Myometrial cell (primary cell): ENCODE data around the gene CACNA1S. TPM values are rescaled to one million over a fixed set of nuclear protein-coding genes. Genes with fewer than 3 reads are reported as not detected.

Source experiments
- total RNA-seq: library from RNA; depleted of rRNA; stranded (reverse); fragments of >200 nt; gene quantifications from 2 replicates; pipeline ENCODE4 v1.2.3, GENCODE V29; 2015

CACNA1S gene
- total RNA-seq, result not detected in 2 replicates

DNA sequence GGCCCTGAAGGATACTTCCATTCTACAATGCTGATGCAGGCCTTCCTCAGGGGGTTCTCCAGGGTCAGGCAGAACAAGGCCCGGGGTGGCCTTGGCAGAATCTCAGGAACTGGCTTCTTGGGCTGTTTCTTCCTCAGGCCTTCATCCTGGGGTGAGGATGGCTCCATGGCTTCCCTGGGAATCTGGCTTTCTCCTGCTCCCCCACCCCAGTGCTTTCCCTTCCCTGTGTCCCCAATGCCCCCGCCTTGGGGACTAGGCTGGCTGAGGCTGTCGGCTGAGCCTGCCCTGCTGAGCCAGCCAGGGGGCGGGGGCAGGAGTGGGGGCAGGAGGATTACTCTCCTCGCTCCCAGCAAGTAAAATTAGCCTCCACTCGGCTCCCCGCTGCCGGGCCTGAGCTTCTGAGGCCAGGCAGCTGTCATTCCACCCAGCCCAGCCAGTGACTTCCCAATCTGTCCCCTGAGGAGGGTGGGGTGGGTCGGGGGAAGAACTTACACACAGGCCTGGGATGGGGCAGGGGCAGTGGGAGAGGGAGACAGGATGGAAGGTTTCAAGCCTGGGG is at the start of gene CACNA1S:
CACNA1S (minus strand) TSS at position 254 of the 559 bp plus-strand sequence; CDS start at position 167, 87 bp downstream.

DNA sequence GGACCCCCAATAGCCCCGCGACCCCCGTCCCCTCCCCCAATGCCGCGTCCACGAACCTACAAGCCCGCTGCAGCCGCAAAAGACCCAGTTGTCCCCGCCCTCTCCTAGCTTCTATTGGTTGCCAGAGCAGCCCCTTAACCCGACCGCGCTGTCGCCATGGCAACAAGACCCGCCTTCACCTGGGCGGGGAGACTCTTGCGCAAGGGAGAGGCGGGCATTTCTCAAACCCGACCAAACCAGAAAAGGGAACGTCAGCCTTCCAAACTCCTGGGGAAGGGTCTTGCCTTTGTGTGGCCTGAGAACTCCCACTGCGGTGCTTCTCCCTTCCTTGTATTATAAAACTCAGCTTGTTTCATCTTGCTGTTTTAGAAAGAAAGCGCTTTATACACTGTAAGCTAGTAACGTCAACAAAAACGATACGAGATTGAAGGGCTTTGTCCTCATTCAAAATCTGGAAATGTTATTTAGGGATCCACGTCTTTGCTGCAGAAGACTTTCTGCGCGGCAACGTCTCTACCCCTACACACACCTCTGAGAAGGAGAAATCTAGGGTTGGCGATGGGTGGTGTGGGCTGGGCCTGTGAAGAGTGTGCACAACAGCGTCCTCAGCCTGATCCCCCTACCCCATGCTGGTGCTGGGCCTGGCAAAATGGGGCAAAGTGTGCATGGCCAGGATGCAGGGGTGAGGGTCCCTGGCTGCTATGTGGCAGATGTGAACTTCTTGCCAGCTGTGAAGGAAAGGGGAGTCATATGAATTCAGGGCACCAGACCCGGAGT is 42.4 kb upstream of the CACNA1S start, which contains the start of gene TMEM9:
TMEM9 (minus strand) TSS at position 86 of the 777 bp plus-strand sequence. CDS start 551 bp downstream, outside the sequence.

DNA sequence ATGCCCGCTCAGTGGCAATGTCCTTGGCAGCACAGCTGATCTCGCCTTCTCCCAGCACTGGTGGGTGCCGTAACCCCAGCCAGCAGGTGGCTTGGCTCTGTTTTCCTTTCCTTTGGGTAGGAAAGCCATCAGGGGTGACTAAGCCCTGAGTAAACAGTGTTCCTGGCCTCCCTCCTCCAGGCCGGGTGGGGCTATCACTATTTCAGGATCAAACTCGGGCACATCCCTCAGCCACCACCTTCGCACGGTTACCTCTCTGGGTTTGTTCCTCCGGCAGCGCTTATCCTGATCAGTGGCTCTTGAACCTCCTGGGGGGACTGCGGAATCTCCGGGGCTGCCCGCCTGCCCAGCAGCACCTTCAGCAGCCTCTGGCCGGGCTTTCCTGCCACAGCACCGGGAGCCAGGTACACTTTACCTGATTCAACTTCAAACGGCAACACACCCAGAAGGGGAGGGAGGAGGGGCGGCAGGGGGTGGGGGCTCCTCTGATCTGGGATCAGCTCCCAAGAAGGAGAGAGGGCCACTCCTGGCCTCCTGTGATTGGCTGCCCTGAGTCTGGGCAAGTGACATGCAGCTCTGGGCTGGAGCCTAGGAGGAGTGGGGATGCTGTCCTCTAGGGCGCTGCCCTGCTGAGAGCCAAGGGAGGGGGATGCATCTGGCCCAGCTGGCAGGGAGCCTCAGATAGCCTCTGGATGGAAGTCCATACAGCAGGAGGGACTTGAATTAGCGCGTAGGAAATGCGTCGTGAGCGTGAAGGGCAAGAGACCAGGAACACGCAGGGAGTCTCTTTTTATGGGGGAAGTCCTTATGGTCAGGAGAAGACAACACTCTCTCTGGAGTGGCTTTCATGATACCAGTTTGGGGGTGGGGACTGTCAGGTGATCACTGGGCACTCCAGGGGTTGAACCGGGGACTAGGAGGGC is 14.9 kb upstream of the CACNA1S start, which contains the start of gene ASCL5:
ASCL5 (minus strand) TSS at position 353 of the 923 bp plus-strand sequence. CDS start 11,812 bp downstream, outside the sequence.

DNA sequence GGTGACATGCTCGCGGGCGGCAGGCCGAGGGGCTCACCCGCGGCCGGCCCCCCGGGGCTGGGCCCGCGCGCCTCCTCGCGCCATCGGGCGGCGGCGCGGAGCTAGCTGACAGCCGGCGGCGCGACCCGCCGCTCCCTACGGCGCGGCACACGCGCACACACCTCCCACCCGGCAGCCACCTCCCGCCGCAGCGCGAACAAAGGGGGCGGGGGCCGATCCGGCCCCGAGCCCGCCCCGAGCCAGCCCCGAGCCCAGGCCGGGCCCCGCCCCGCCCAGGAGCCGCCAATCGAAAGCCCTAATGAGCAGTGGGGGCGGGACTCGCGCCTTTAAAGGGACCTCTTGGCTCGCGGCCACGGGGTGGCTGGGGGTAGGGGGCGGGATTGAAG is 88.7 kb downstream of the CACNA1S start, which contains the start of gene KIF21B:
KIF21B (minus strand) TSS at position 198 of the 386 bp plus-strand sequence. CDS start 331 bp downstream, outside the sequence.

Other genes starting within 250 kb of the CACNA1S start
- gene GPR25, start 239.4 kb downstream of the CACNA1S start, total RNA-seq, result not detected in 2 replicates
- not detected in 2 replicates for gene INAVA, start 217.5 kb downstream of the CACNA1S start, total RNA-seq
- gene KIF21B, start 88.7 kb downstream of the CACNA1S start, total RNA-seq, result 1.4 and 1.8 TPM in 2 replicates
- not detected in 2 replicates for gene ASCL5, start 14.8 kb upstream of the CACNA1S start, total RNA-seq
- gene TMEM9, start 42.0 kb upstream of the CACNA1S start, total RNA-seq, result 81.3 and 87.5 TPM in 2 replicates
- not detected in 2 replicates for gene IGFN1, start 78.4 kb upstream of the CACNA1S start, total RNA-seq
- not detected in 2 replicates for gene PKP1, start 171.1 kb upstream of the CACNA1S start, total RNA-seq